SK-N-MC (cell line): ENCODE measurements around the gene WFDC12.

Source experiments
- EZH2 ChIP-seq: fragments of 200-600 bp; sonication (generic); IDR thresholded peaks from one replicate; pipeline ENCODE4 v1.6.1; 2017; ENCODE audit warnings: antibody characterized with exemption
- FOXP2 ChIP-seq: optimal IDR thresholded peaks from 2 replicates; pipeline ENCODE3; 2011; ENCODE audit warnings: mild to moderate bottlenecking, moderate library complexity; ENCODE audit not compliant: insufficient read depth; ENCODE audit errors: extremely low read length, control extremely low read depth
- POLR2AphosphoS5 ChIP-seq: IDR thresholded peaks from 2 replicates; pipeline ENCODE4 v1.6.1; 2012; ENCODE audit warnings: mild to moderate bottlenecking, low read depth, low read length, borderline replicate concordance

DNA sequence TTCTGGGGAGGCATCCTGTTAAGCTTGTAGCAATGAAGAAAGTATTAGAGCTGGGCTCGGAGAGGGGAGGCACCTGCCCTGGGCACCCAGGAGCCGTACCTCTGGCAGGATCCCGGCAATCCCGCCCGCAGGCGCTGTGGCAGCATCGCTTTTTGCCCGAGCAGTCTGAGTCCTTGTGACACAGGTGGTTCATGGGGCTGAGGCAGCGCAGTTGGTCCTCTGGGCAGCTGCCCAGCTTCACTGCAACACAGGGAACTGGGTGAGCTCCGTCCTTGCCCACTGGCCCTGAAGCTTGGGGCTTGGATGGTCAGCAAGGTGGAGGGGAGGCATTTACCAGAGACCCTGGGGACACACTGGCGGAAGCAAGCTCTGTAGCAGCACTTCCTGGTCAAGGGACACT, 14.0 kb downstream of the WFDC12 start:
- TF ChIP-seq FOXP2 (no peak), EZH2 (no peak), POLR2AphosphoS5 (no peak)
